GM12878 (cell line): Measurements from ENCODE around the gene CSNK1G1. TPM values are rescaled to one million over a fixed set of nuclear protein-coding genes. Genes with fewer than 3 reads are reported as not detected.
A peak's percentile ranks its signal among the peaks of the same experiment; 100 is the strongest.

Experiments
- ATAC-seq: fragments of 200-7000 bp; cut with Tn5 transposase; 3 replicates; pipeline ENCODE4 v1.9.1; 2020; ENCODE audit warnings: mild to moderate bottlenecking, moderate library complexity
- BruUV-seq: library from RNA; stranded (reverse); fragments of 400-500 nt; replicated peaks from 2 replicates; lab custom pipeline; 2021; lab: Mats Ljungman, UMichigan
- CTCF ChIA-PET: fragments of 300-600 bp; sonication (Branson Sonifier 250); formaldehyde crosslinking; extraction: SDS; loops from one replicate; lab custom pipeline; 2021; ENCODE audit warnings: inconsistent platforms; lab: Yijun Ruan, JAX
- POLR2A ChIA-PET: fragments of 350-600 bp; formaldehyde crosslinking; extraction: SDS; loops from one replicate; lab custom pipeline; 2021; ENCODE audit warnings: inconsistent platforms; lab: Charles Lee
- RAD21 ChIA-PET: fragments of 300-600 bp; sonication (Branson Sonifier 250); formaldehyde crosslinking; loops from one replicate; lab custom pipeline; 2023; ENCODE audit warnings: antibody characterized with exemption; ENCODE audit not compliant: unreplicated experiment; lab: Charles Lee
- SMC1A ChIA-PET: fragments of 300-600 bp; sonication (Branson Sonifier 250); formaldehyde crosslinking; loops from one replicate; lab custom pipeline; 2023; ENCODE audit not compliant: unreplicated experiment, uncharacterized antibody; lab: Charles Lee
- DNase-seq: peaks from one replicate; pipeline ENCODE4 v3.0.0-alpha.2; 2011; ENCODE audit warnings: low read depth, low spot score
- FAIRE-seq: peaks from 3 replicates; lab custom pipeline; 2011; peaks lifted over from hg19 to GRCh38; lab: Jason Lieb, UNC
- H2AFZ ChIP-seq: 2 replicates; pipeline ENCODE4 v1.6.0; 2011; ENCODE audit warnings: low read depth, low read length, control low read depth; ENCODE audit not compliant: control insufficient read depth
- H3K27ac ChIP-seq: 2 replicates; pipeline ENCODE4 v1.5.1; 2011; ENCODE audit warnings: control low read depth; ENCODE audit not compliant: control insufficient read depth, insufficient read depth
- H3K27me3 ChIP-seq, 2 experiments: replicated peaks in 1 of 2; 2 replicates each; pipeline versions ENCODE4 v1.6.0 to v1.6.1; 2011; ENCODE audit warnings: low read length in 1 of 2; ENCODE audit not compliant: control insufficient read depth in 2 of 2, insufficient read depth in 2 of 2
- H3K36me3 ChIP-seq, 2 experiments: 2 replicates each; pipeline ENCODE4 v1.5.1; 2011; ENCODE audit warnings: low read length in 1 of 2; ENCODE audit not compliant: control insufficient read depth in 2 of 2, insufficient read depth in 2 of 2
- H3K4me1 ChIP-seq: 2 replicates; pipeline ENCODE4 v1.6.1; 2011; ENCODE audit warnings: mild to moderate bottlenecking, low read length, moderate library complexity, mixed read lengths; ENCODE audit not compliant: control insufficient read depth, insufficient read depth
- H3K4me2 ChIP-seq: 2 replicates; pipeline ENCODE4 v1.6.0; 2011; ENCODE audit warnings: control low read depth; ENCODE audit not compliant: control insufficient read depth, insufficient read depth
- H3K4me3 ChIP-seq: fragments of 200-600 bp; sonication (generic); 2 replicates; pipeline ENCODE4 v1.5.1; 2016
- H3K79me2 ChIP-seq: 2 replicates; pipeline ENCODE4 v1.6.0; 2011; ENCODE audit warnings: low read length; ENCODE audit not compliant: control insufficient read depth, insufficient read depth
- H3K9ac ChIP-seq: 2 replicates; pipeline ENCODE4 v1.8.0; 2011; ENCODE audit warnings: low read length, control low read depth, mixed read lengths; ENCODE audit not compliant: control insufficient read depth, insufficient read depth
- H3K9me3 ChIP-seq: replicated peaks from 3 replicates; pipeline ENCODE4 v1.5.1; 2011; ENCODE audit warnings: mild to moderate bottlenecking, low read length; ENCODE audit not compliant: control insufficient read depth, insufficient read depth
- H4K20me1 ChIP-seq: 2 replicates; pipeline ENCODE4 v1.6.0; 2011; ENCODE audit not compliant: control insufficient read depth, insufficient read depth
- CREM ChIP-seq: IDR thresholded peaks from 2 replicates; pipeline ENCODE4 v1.6.1; 2014; ENCODE audit warnings: antibody characterized with exemption, low read depth
- E2F4 ChIP-seq: IDR thresholded peaks from 2 replicates; pipeline ENCODE4 v1.6.1; 2012; ENCODE audit warnings: low read depth, low read length, improper control_type of control experiment
- EED ChIP-seq: sonication (generic); IDR thresholded peaks from 2 replicates; pipeline ENCODE4 v1.6.1; 2016; ENCODE audit warnings: antibody characterized with exemption, low read depth
- HDGF ChIP-seq: fragments of 450-650 bp; IDR thresholded peaks from 2 replicates; pipeline ENCODE4 v1.6.1; 2016; ENCODE audit warnings: antibody characterized with exemption
- MEF2B ChIP-seq: fragments of 450-650 bp; IDR thresholded peaks from 2 replicates; pipeline ENCODE4 v1.6.1; 2018; ENCODE audit warnings: mild to moderate bottlenecking, moderate library complexity; ENCODE audit not compliant: partially characterized antibody, poor library complexity, severe bottlenecking
- NR2F1 ChIP-seq: fragments of 450-650 bp; conservative IDR thresholded peaks from 2 replicates; pipeline ENCODE4 v1.6.1; 2017; ENCODE audit warnings: mild to moderate bottlenecking
- PAX5 ChIP-seq: IDR thresholded peaks from 2 replicates; pipeline ENCODE4 v1.6.1; 2011; ENCODE audit warnings: low read depth, low read length, borderline replicate concordance
- SMC3 ChIP-seq: IDR thresholded peaks from 2 replicates; pipeline ENCODE4 v1.6.1; 2011; ENCODE audit warnings: low read length, improper control_type of control experiment, borderline replicate concordance
- SRF ChIP-seq, 2 experiments: IDR thresholded peaks; 2 replicates each; pipeline ENCODE4 v1.6.1; 2011; ENCODE audit warnings: low read depth in 2 of 2, low read length in 2 of 2, mild to moderate bottlenecking in 1 of 2, moderate library complexity in 1 of 2
- ZNF207 ChIP-seq: fragments of 450-650 bp; IDR thresholded peaks from 2 replicates; pipeline ENCODE4 v1.6.1; 2014; ENCODE audit warnings: antibody characterized with exemption, mild to moderate bottlenecking, borderline replicate concordance
- ZNF24 ChIP-seq: fragments of 450-650 bp; IDR thresholded peaks from 2 replicates; pipeline ENCODE4 v1.6.1; 2017; ENCODE audit warnings: antibody characterized with exemption, mild to moderate bottlenecking
- ZNF384 ChIP-seq: IDR thresholded peaks from 2 replicates; pipeline ENCODE4 v1.6.1; 2012; ENCODE audit warnings: low read depth, mild to moderate bottlenecking, low read length, improper control_type of control experiment, borderline replicate concordance
- WGBS: methylation state at CpG from one replicate; pipeline ENCODE4 v1.1.6; 2016; ENCODE audit warnings: low lambda C conversion rate; ENCODE audit not compliant: insufficient replicate concordance, insufficient coverage; ENCODE audit errors: missing lambda C conversion rate; 5-methylcytosine and 5-hydroxymethylcytosine counted together
- in situ Hi-C: fragments of 300-500 bp; cut with MboI; formaldehyde crosslinking; loops from 9 replicates; pipeline ENCODE4 v1.14.3; 2018; ENCODE audit warnings: mixed read lengths
- intact Hi-C: fragments of 100-400 bp; cut with micrococcal nuclease; formaldehyde crosslinking; loops from one replicate; pipeline ENCODE4 v1.14.2; 2022; ENCODE audit not compliant: unreplicated experiment
- polyA plus RNA-seq, 11 experiments: library from polyadenylated mRNA; depleted of rRNA in 4 of 11; unstranded in 6 of 11; stranded (reverse) in 5 of 11; fragments of >200 nt; fragmentation: Nextera tagmentation in 4 of 11; fragmentation: Illumina TruSeq in 1 of 11; extraction: Ambion mirVana in 4 of 11; extraction: Trizol in 1 of 11; gene quantifications; 1 replicate in 1 of 11; 2 replicates in 10 of 11; pipeline versions ENCODE4 v1.2.1 to v1.2.3, GENCODE V29; 2011 to 2016; ENCODE audit warnings: inconsistent platforms in 2 of 11, missing spikeins in 2 of 11, low read depth in 1 of 11
- total RNA-seq, 4 experiments: library from RNA; depleted of rRNA in 3 of 4; stranded (reverse); fragments of >200 nt in 3 of 4; fragmentation: Illumina TruSeq in 1 of 4; extraction: Trizol in 1 of 4; gene quantifications; 2 replicates each; pipeline versions ENCODE4 v1.2.1 to v1.2.3, GENCODE V29; 2013 to 2021
- TF ChIP-seq, protein P1 (sequence below): IDR thresholded peaks from 2 replicates; pipeline ENCODE4 v1.6.1; 2011; ENCODE audit warnings: borderline replicate concordance, low read depth, mild to moderate bottlenecking, moderate library complexity, low read length; ENCODE audit not compliant: insufficient read depth, poor library complexity, severe bottlenecking

The CSNK1G1 gene
- total and polyA plus RNA-seq, 10 of the 15 experiments (the other 5 are each of a cell fraction or from before 2014, with no cell fraction given) = 6.1 to 23.4 (median 15.3) TPM

DNA sequence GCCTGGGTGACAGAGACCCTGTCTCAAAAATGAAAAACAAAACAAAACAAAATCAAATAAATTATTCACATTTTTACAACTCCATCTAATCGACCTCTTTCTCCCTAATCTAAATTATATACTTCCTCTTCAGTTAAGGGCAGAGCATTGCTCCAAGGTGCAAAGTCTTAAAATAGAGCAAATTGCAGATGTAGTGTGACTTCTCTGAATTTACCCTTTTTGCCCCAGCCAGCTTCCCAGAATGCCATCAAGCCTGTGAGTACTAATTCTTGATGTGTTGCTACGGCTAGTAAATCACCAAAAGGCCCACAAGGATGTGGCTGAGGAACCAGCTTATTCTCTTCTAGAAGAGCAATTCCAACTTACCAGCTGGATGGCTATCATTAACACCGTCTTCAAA, 139.8 kb downstream of the CSNK1G1 start:
- Histone ChIP-seq H2AFZ (no peak overlapping the region), H3K27me3 (no peaks in the 10 kb centered on the region), H3K27ac (no peak overlapping the region), H3K9me3 (no peaks in the 10 kb centered on the region), H3K4me3 (no peak overlapping the region), H4K20me1 (no peaks in the 10 kb centered on the region), H3K79me2 (no peaks in the 10 kb centered on the region; the same call in 1 of the 2 replicates), H3K4me2 (no peak overlapping the region), H3K4me1 (no peaks in the 10 kb centered on the region), H3K9ac (no peak overlapping the region), H3K36me3 (peaks cover 2 to 9% of the 10 kb centered on the region in 2 experiments; a peak in 2 of 4 replicates)
- POLR2A ChIA-PET = interaction anchor here (0.6 to 0.7 kb wide), 2 partner anchors 104 to 132 kb away, joined by 3 to 5 read pairs; no protein-coding TSS in a partner anchor
- no TSS peak for BruUV-seq
- CTCF ChIA-PET = interaction anchor here (0.7 to 2.7 kb wide), 5 partner anchors 14 to 468 kb away, joined by 3 to 10 read pairs (median 3); no protein-coding TSS in a partner anchor
- intact Hi-C loops = loop anchor here (10.0 kb wide), 1 partner anchor 169 kb away; the partner anchor contains the start of genes PCLAF and TRIP4
- FAIRE-seq (no peak), DNase-seq (no peak), ATAC-seq (no peak)
- WGBS = 73% methylated on average over 3 of the region's 3 CpGs
- SMC1A ChIA-PET = interaction anchor here (0.9 to 1.4 kb wide), 5 partner anchors 16 to 209 kb away, joined by 3 to 4 read pairs (median 3); no protein-coding TSS in a partner anchor
- in situ Hi-C loops = loop anchor here (25.0 kb wide), 1 partner anchor 446 kb away; no protein-coding TSS in a partner anchor
- RAD21 ChIA-PET = interaction anchor here (0.7 to 1.5 kb wide), 4 partner anchors 29 to 437 kb away, joined by 3 read pairs; no protein-coding TSS in a partner anchor
- TF ChIP-seq MEF2B (no peak), HDGF (no peak)
- TF ChIP-seq, protein P1, sequence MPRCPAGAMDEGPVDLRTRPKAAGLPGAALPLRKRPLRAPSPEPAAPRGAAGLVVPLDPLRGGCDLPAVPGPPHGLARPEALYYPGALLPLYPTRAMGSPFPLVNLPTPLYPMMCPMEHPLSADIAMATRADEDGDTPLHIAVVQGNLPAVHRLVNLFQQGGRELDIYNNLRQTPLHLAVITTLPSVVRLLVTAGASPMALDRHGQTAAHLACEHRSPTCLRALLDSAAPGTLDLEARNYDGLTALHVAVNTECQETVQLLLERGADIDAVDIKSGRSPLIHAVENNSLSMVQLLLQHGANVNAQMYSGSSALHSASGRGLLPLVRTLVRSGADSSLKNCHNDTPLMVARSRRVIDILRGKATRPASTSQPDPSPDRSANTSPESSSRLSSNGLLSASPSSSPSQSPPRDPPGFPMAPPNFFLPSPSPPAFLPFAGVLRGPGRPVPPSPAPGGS = no peak

DNA sequence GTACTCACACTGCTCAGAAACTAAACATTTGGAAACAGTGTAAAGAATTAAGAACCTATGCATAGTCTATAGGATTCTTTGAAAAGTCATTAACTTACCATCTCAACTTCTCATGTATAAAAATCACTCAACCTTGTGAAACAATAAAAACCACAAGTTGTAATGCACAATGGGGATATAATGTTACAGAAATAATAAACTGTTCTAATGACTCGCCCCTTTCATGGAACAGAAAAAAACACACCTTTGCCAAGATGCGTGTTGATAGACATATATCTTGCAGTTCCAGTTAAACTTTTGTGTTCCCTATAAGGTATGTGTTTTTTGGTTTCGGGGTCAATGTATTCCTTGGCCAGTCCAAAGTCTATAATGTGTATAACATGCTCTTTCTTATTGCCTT, 142.3 kb downstream of the CSNK1G1 start:
- peak; percentile 41 for FAIRE-seq
- intact Hi-C loops (loop anchor here (10.0 kb wide), 1 partner anchor 171 kb away; the partner anchor contains the start of genes PCLAF and TRIP4), in situ Hi-C loops (loop anchor here (25.0 kb wide), 1 partner anchor 449 kb away; no protein-coding TSS in a partner anchor)
- Histone ChIP-seq H3K4me2 (no peak overlapping the region), H2AFZ (no peak overlapping the region), H3K9me3 (no peaks in the 10 kb centered on the region), H3K27ac (no peak overlapping the region), H3K27me3 (no peaks in the 10 kb centered on the region), H3K9ac (no peak overlapping the region), H3K79me2 (no peaks in the 10 kb centered on the region), H4K20me1 (no peaks in the 10 kb centered on the region), H3K4me3 (no peak overlapping the region), H3K36me3 (peaks cover 2 to 9% of the 10 kb centered on the region in 2 experiments; a peak in 2 of 4 replicates), H3K4me1 (no peaks in the 10 kb centered on the region)
- ChIA-PET RAD21 (no interaction called here), SMC1A (interaction anchor here (1.2 to 1.3 kb wide), 2 partner anchors 33 to 141 kb away, joined by 3 to 4 read pairs; no protein-coding TSS in a partner anchor), CTCF (no interaction called here), POLR2A (no interaction called here)
- no peak for ATAC-seq
- 96% methylated on average over 3 of the region's 3 CpGs for WGBS
- DNase-seq = no peak
- no TSS peak for BruUV-seq
- TF ChIP-seq ZNF384 = no peak
- TF ChIP-seq E2F4 = no peak
- TF ChIP-seq ZNF207 = no peak
- TF ChIP-seq PAX5 = no peak
- no peak for TF ChIP-seq ZNF24
- TF ChIP-seq NR2F1 = no peak
- TF ChIP-seq SRF (IDR thresholded peaks at IDR 0.05; ENCODE audit: low read depth in 2 of 2, low read length in 2 of 2) = no peak
- TF ChIP-seq CREM = no peak
- no peak for TF ChIP-seq SMC3
- TF ChIP-seq EED = no peak
